Left renal pelvis (tissue), 4 donors: ENCODE measurements around the gene PDE7B. TPM values are rescaled to one million over a fixed set of nuclear protein-coding genes. Genes with fewer than 3 reads are reported as not detected.

ENCODE experiments used
- DNase-seq, 4 donors: peaks; one replicate each; pipeline ENCODE4 v3.0.0-alpha.2; 2013; ENCODE audit warnings: low read depth in 4 of 4, low spot score in 3 of 4
- polyA plus RNA-seq, 4 donors: library from polyadenylated mRNA; unstranded; fragments of 120-200 nt; gene quantifications; one replicate each; pipeline ENCODE4 v1.2.1, GENCODE V29; 2013; ENCODE audit not compliant: insufficient read length in 4 of 4

The PDE7B gene
- 10 to 100 TPM in 1 of 4 donors, 1 to 10 TPM in 3; 2.0 to 10.3 (median 8.6) TPM for polyA plus RNA-seq

DNA sequence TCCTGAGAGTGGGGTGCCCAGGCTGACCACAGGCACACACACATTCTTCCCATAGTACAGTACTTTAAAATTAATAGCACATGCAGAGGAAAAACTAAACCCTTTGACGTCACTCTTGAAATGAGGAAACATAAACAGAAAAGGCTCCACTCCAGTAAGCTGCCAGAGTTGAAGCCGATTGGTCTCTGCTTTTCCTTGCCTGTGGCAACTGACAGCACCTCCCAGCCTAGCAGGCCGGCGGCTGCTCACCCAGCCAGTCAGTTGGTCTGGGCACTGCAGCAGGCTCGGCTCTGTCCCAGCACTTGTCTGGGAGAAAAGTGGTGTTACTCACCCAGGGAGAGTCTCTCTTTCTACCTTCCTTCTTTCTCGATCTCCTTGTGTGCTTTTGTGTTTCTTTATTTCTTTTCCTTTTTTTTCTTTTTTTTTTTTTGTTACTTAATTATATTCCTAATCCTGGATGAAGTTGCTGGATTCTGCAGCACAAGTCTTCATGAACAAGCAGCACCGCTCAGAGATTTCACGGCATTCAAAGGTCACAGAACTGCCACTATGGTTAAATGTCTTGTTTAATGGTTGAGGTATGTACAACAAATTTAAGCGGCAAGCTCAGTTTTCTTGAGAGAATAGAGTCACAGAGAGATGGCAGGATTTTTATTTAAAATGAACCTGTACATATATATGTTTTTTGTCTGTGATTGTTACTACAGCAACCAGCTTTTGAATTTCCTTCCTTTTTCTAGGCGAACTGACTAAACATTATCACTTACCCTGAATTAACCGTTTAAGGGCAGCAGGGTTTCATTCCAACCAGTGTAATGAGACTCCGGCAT, at the start of gene PDE7B:
Gene PDE7B (plus strand): TSS at position 260 of the 830 bp plus-strand sequence.
- peak; percentile 46 to 69 (median 60) for DNase-seq

DNA sequence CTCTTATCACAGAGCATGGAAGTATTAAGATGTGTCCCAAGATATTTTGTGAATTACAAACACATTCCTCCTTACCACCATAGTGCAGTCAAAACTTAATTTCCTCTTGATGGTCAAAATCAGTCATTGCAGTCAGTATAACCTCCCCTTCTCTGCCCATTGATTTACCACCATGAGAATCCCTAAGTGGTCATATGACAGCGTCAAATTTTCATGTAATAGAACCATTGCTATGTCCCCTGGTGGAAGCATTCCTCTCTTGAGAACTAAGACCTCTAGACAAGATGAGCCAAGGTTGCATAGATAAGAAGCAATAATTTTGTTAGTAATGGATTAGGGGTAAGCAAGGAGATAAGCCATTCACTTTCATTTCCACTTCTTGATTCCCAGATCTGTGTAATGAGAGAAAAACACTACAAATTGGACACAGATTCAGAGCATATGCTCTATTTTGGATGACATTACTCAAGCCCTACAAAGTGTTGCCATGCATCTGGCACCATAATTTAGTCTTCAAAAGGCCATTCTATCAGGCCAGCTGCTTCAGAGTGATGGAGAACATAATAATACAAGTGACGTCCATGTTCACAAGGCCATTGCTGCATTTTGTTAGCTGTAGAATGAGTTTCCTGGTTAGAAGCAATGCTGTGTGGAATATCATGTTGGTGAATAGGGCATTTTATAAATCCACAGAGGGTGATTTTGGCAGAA, 49.6 kb upstream of the PDE7B start:
- DNase-seq, result no peak

DNA sequence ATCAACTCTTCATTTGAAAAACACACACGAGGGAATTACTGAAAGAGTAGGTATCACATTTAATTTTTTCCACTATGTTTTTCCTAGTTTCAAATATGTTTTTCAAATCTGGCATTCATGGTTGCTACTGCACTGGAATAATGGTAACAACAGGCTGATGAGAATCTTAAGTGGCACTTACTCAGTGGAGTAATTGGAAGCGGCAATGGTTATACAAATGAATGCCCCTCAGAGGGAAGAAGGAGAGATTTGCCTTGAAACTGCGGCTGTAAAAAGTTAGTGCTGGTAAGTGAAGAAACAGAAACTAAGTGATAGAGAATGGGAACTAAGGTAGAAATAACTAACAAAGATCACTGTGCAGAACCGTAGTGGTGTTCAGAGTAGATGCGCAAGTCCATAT, 41.0 kb upstream of the PDE7B start:
- DNase-seq, result no peak

DNA sequence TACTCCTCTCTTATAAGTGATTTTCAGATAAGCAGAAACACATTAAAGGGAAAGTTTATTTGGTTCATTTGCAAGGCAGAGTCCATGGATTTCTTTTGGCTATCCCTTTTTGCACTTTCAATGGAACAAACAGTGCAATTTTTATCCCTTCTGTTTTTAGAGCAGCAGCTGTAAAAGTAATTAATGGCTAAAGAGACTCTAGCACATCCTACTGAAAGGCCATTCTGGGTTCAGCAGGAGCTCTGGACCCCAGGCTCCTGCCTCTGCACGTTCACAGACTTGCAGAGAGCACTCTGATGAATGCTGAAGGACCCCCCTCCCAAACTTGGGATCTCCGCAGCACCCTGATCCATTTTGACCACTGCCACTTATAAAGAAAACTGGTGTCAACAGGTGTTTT, 40.3 kb upstream of the PDE7B start:
- no peak for DNase-seq

DNA sequence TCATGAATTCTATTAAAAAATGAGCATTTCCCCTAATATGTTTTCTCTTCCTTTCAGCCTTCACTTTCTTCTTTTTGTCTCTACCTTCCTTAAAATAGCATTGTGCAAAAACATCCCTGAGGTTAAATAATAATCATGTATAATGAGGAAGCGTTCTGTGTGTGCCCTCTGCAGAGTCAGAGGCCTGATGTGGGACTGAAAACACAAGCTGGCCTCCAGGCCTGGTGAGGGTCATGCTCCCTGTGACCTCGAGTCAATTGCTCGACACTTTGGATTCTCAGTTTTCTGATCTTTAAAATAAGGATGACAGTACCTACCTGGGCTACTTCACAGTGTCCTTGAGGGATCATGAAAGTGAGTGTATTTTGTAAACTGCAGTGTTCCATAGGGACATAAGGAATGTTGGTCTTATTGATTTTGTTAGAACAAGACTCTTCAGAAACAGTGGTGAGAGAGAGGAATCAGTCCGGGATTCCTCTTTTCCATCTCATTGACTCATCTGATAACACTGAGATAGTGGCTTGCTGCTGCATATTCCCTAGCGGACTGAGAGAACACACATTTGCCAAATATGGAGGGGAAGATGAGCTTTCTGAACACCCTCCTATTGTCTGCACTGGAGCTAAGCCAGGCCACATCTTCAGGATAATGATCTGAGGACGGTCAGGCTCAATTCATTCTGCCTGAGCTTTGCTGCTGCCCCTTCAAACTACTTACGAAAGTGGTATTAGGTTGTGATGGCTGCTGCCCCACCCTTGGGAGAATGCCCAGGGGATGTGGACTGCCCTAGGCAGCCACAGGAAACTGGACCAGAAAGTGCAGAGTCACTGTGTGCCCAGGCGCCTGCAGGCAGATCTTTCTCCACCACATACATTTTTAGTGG, 39.6 kb upstream of the PDE7B start:
- no peak for DNase-seq

- no peak for DNase-seq
Observed at GRCh38 chr6:135813401-135813800, 38.1 kb upstream of the PDE7B start.

DNA sequence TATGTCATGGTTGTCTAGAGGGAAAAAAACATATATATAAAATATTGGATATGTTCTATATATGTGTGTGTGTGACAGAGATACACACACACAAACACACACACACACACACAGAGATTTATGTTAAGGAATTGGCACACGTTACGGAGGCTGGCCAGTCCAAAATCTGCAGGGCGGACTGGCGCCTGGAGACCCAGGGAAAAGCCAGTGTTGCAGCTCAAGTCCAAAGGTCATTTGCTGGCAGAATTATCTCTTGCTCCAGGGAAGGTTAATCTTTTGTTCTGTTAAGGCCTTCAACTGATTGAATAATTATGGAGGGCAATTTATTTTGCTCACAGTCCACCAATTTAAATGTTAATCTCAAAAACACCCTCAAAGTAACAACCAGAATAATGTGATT, 37.5 kb upstream of the PDE7B start:
- DNase-seq, result no peak

DNA sequence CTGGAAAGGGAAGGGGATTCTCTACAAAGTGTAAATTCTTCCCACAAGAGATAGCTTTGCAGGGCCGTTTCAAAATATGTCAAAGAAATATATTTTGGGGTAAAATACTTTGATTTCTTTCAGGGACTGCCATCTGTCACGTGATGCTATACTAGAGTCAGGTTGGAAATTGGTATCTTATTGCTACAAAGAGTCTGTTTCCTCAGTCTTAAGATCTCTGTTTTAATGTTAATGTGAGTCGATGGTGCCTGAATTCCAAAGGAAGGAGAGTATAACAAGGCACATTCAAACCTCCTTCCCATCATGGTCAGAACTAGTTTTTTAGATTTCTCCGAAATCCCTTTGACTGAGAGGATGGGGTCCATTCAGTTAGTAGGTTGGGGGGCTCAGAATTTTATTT, 36.3 kb upstream of the PDE7B start:
- no peak for DNase-seq

GRCh38 chr6:135817035-135817434, 34.5 kb upstream of the PDE7B start:
- no peak for DNase-seq

DNA sequence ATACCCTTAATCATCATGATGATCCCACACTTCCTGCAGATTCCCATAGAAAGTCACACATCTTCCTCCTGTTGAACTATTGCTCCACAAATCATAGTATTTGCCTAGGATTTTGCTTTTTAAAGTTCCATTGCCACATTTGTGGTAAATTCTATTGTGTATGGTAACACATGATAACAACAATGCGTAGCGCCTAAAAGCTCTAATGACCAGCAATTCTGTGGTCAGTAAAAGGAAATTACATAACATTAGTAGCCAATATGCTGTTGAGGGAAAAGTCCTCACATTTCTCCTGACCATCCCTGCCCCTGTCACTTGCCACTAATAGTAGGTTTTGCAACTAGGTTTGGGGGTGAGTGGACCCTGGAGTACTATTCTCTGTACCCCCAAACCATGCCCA, 31.8 kb upstream of the PDE7B start:
- DNase-seq, result no peak

GRCh38 chr6:135820340-135820739, 31.2 kb upstream of the PDE7B start:
- no peak for DNase-seq

DNA sequence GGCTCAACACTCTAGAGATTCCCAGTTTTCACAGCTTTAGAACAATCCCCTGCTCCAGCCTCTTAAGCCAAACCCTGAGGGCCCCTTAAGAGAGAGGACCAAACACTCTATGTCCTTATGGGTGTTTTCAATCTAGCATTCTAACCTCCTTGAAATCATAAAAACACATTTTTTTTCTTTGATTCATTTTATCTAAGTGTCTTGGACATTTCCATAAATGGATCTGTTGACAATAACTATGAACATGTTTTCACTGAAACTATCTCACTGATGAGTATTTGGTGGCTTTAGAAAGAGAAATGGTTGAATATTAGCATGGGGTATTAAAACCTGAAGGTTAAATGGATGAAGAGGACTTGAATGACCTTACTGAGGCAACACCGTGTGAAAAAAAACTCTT, 27.6 kb upstream of the PDE7B start:
- DNase-seq, result no peak

- no peak for DNase-seq
Observed at GRCh38 chr6:135826236-135826804, 25.2 kb upstream of the PDE7B start.

DNA sequence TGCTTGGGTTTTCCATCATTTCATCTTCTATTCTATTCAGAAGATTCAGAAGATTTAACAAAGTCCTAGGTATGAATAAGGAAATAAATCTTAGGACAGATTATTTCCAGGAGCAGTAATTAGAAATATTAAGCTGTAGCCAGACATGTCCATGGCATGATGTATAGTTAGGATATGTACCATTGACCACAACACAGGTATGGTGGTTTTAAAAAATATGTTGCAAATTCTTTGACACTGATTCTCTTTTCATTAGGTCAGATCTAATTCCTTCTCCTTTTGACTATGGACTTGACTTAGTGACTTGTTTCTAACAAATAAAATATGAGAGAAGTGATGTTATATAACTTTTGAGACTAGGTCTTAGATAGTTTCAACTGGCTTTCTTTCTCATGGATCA, 23.5 kb upstream of the PDE7B start:
- no peak for DNase-seq

- DNase-seq, result no peak
Observed at GRCh38 chr6:135830452-135830881, 21.0 kb upstream of the PDE7B start.

GRCh38 chr6:135831016-135831415, 20.5 kb upstream of the PDE7B start:
- DNase-seq, result no peak

- no peak for DNase-seq
Observed at GRCh38 chr6:135832166-135832565, 19.3 kb upstream of the PDE7B start.

DNA sequence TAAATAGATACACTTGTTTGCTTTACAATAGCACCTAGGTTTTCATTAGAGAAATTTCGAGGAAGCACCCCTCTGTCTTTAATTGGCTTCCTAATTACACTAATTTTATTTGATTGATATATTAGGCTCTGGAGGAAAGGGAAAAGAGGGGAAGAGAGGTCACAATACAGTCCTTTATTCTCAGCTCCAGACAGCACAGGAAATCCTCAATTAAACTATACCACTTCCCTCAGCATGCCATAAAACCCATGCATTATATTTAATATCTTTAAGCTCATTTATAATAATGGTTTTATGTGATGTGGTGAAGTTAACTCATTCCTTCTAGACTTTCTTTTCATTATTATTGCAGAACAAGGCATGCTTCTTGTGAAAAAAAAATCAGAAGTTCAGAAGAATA, 17.7 kb upstream of the PDE7B start:
- no peak for DNase-seq

GRCh38 chr6:135837735-135838449, 13.6 kb upstream of the PDE7B start:
- no peak for DNase-seq

GRCh38 chr6:135839121-135839520, 12.4 kb upstream of the PDE7B start:
- DNase-seq, result no peak
